K562 (cell line): Measurements from ENCODE around the gene FKRP.

Source experiments
- CHD4 ChIP-seq: fragments of 200-600 bp; sonication (generic); IDR thresholded peaks from 3 replicates; pipeline ENCODE4 v1.6.1; 2012; ENCODE audit warnings: low read depth, mild to moderate bottlenecking, mixed read lengths, low read length, inconsistent platforms; ENCODE audit not compliant: insufficient read depth, insufficient replicate concordance, poor library complexity, severe bottlenecking
- CREB3L1 ChIP-seq: fragments of 450-650 bp; IDR thresholded peaks from 2 replicates; pipeline ENCODE4 v1.6.1; 2014; ENCODE audit warnings: low read depth, mild to moderate bottlenecking, moderate library complexity, borderline replicate concordance
- CTCF ChIP-seq, 3 experiments: IDR thresholded peaks in 2 of 3; conservative IDR thresholded peaks in 1 of 3; 2 replicates each; pipeline ENCODE4 v1.5.1; 2011 to 2012; ENCODE audit warnings: low read length in 3 of 3, mild to moderate bottlenecking in 3 of 3, control low read depth in 2 of 3, improper control_type of control experiment in 1 of 3, inconsistent platforms in 1 of 3, low read depth in 1 of 3, mixed read lengths in 1 of 3, moderate library complexity in 1 of 3; ENCODE audit not compliant: insufficient read depth in 2 of 3
- FOXA1 ChIP-seq: fragments of 450-650 bp; IDR thresholded peaks from 2 replicates; pipeline ENCODE4 v1.6.1; 2016; ENCODE audit warnings: mild to moderate bottlenecking, borderline replicate concordance
- RFX5 ChIP-seq: IDR thresholded peaks from 2 replicates; pipeline ENCODE4 v1.6.1; 2011; ENCODE audit warnings: low read depth, mild to moderate bottlenecking, improper control_type of control experiment, low read length
- SMAD2 ChIP-seq: fragments of 150-350 bp; IDR thresholded peaks from 2 replicates; pipeline ENCODE4 v1.6.1; 2014; ENCODE audit warnings: low read depth, mild to moderate bottlenecking, low read length
- SREBF2 ChIP-seq: sonication (generic); formaldehyde crosslinking; IDR thresholded peaks from 2 replicates; pipeline ENCODE4 v1.4.0; 2020; ENCODE audit warnings: mild to moderate bottlenecking, missing genetic modification reagents
- TFE3 ChIP-seq: fragments of 450-650 bp; formaldehyde crosslinking; IDR thresholded peaks from 2 replicates; pipeline ENCODE4 v1.4.0; 2020; ENCODE audit warnings: mild to moderate bottlenecking, mixed read lengths
- ZNF143 ChIP-seq: sonication (generic); formaldehyde crosslinking; IDR thresholded peaks from 2 replicates; pipeline ENCODE4 v1.9.0; 2022; ENCODE audit warnings: mild to moderate bottlenecking, missing genetic modification reagents

- TF ChIP-seq CHD4 = no peak
- no peak for TF ChIP-seq SMAD2
- no peak for TF ChIP-seq ZNF143 (CRISPR knock-in tag)
- TF ChIP-seq CREB3L1 = no peak
- no peak for TF ChIP-seq FOXA1
- no peak for TF ChIP-seq RFX5
- TF ChIP-seq SREBF2 (CRISPR knock-in tag) = no peak
- no peak for TF ChIP-seq TFE3
- no peak for TF ChIP-seq CTCF (IDR thresholded peaks at IDR 0.05 in 2 of 3, conservative IDR thresholded peaks at IDR 0.05 in 1 of 3; ENCODE audit: insufficient read depth in 2 of 3, low read depth in 1 of 3, low read length in 3 of 3)
Observed at GRCh38 chr19:46759817-46760333, 14.0 kb downstream of the FKRP start.
